Hepatocyte (in vitro differentiated cells): ENCODE results near the gene USO1.

ENCODE experiments used
- CTCF ChIP-seq: fragments of 200-600 bp; sonication (generic); IDR thresholded peaks from 2 replicates; pipeline ENCODE4 v1.5.1; 2016; ENCODE audit warnings: antibody characterized with exemption, mild to moderate bottlenecking; ENCODE audit not compliant: poor library complexity
- EZH2 ChIP-seq: fragments of 200-600 bp; sonication (generic); IDR thresholded peaks from 2 replicates; pipeline ENCODE4 v1.6.1; 2016; ENCODE audit warnings: antibody characterized with exemption, mild to moderate bottlenecking, borderline replicate concordance
- EZH2phosphoT487 ChIP-seq: fragments of 200-600 bp; sonication (generic); IDR thresholded peaks from one replicate; pipeline ENCODE4 v1.6.1; 2018; ENCODE audit warnings: antibody characterized with exemption, mild to moderate bottlenecking, low read depth, moderate library complexity; ENCODE audit not compliant: unreplicated experiment, severe bottlenecking

DNA sequence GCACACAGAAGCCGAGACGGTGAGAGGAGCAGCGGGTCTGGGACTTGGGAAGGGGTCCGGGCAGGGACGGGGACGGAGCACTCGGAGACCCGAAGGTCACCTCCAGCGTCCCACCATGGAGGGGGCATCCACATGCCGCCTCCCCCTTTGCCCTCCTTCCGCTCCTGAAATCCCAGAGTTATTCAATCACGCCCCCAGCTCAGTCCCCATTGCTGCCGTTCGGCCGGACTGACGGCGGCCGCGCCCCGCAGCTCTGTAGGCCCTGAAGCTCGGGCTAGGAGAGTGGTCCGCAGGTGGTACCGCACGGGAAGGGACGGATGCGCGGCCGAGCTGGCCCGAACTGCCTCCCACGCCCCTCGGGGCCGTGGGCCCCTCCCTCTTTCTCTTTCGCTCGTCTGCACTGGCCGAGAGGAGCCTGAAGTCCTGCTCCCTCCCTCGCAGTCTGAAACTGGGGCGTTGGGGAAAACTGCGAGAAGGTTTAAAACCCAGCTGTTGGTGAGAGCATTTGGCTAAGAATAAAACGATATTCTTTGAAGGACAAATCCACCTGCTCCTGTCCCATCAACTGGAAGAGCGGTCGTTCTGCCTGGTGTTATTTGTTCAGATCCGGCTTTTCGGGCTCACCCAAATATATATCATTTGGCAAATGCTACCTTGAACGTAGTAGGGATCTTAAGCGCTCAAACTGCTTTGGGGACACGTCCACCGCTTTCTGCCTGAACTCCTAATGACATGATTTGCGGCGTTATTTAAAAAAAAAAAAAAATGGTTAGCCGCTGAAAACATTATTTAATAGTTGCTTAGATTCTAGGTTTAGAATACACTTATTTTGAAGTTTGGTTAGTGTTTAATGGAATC lies 719 bp downstream of the USO1 start:
- TF ChIP-seq CTCF: no peak
- TF ChIP-seq EZH2: no peak
- no peak for TF ChIP-seq EZH2phosphoT487
